ENCODE measurements around the gene FLVCR2.

GRCh38 chr14:75627406-75627805, 49.0 kb downstream of the FLVCR2 start:
- TF ChIP-seq TAF1 (IDR thresholded peaks at IDR 0.05; ENCODE audit: low read depth, low read length) (no peak), POLR2A (IDR thresholded peaks at IDR 0.05; ENCODE audit: low read depth, low read length) (no peak), POLR2AphosphoS5 (IDR thresholded peaks at IDR 0.05; ENCODE audit: low read depth, low read length) (no peak), SPI1 (IDR thresholded peaks at IDR 0.05; ENCODE audit: low read depth, low read length) (no peak), PAX5 (IDR thresholded peaks at IDR 0.05; ENCODE audit: insufficient read depth, low read length, severe bottlenecking) (no peak), POU2F2 (IDR thresholded peaks at IDR 0.05; ENCODE audit: low read depth, low read length) (no peak)

Data from GM12891 (cell line).